SK-N-MC (cell line): ENCODE data around the gene APBA2.

Experiments used
- FOXP2 ChIP-seq: optimal IDR thresholded peaks from 2 replicates; pipeline ENCODE3; 2011; ENCODE audit warnings: mild to moderate bottlenecking, moderate library complexity; ENCODE audit not compliant: insufficient read depth; ENCODE audit errors: extremely low read length, control extremely low read depth
- POLR2AphosphoS5 ChIP-seq: IDR thresholded peaks from 2 replicates; pipeline ENCODE4 v1.6.1; 2012; ENCODE audit warnings: mild to moderate bottlenecking, low read depth, low read length, borderline replicate concordance

GRCh38 chr15:29064290-29064689 lies 178.5 kb downstream of the APBA2 start:
- TF ChIP-seq FOXP2 (no peak), POLR2AphosphoS5 (no peak)
